Measurements from ENCODE around the gene SLCO1C1.
"Not testable (repeated sequence)": the region's sequence is repeated elsewhere in the genome, so short reads cannot be mapped to it uniquely, and the experiment has no call there.

The SLCO1C1 gene, protein sequence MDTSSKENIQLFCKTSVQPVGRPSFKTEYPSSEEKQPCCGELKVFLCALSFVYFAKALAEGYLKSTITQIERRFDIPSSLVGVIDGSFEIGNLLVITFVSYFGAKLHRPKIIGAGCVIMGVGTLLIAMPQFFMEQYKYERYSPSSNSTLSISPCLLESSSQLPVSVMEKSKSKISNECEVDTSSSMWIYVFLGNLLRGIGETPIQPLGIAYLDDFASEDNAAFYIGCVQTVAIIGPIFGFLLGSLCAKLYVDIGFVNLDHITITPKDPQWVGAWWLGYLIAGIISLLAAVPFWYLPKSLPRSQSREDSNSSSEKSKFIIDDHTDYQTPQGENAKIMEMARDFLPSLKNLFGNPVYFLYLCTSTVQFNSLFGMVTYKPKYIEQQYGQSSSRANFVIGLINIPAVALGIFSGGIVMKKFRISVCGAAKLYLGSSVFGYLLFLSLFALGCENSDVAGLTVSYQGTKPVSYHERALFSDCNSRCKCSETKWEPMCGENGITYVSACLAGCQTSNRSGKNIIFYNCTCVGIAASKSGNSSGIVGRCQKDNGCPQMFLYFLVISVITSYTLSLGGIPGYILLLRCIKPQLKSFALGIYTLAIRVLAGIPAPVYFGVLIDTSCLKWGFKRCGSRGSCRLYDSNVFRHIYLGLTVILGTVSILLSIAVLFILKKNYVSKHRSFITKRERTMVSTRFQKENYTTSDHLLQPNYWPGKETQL

DNA sequence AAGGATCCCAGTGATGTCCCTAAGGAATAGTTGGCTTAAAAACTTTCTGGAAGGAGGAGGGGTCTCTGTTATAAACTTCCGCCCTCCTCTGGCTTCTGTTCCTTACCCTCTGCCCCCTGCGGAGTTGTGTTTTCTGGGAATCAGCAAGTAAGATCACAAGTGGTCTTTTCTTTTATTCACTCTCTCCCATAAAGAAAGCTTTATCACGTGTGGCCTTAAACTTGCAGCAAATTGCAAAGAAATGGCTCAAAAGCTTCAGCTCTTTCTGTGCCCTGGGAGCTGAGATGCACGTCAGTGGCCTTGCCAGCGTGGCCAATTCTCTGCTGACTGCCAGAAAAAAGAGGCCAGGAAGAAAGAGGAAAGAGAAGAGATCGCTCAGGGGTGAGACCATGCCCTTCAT, at the start of gene SLCO1C1:
SLCO1C1 (plus strand) TSS at position 101 of the 400 bp plus-strand sequence. CDS start 4,245 bp downstream, outside the sequence.
- no peak for DNase-seq (ENCODE audit: low spot score)

DNA sequence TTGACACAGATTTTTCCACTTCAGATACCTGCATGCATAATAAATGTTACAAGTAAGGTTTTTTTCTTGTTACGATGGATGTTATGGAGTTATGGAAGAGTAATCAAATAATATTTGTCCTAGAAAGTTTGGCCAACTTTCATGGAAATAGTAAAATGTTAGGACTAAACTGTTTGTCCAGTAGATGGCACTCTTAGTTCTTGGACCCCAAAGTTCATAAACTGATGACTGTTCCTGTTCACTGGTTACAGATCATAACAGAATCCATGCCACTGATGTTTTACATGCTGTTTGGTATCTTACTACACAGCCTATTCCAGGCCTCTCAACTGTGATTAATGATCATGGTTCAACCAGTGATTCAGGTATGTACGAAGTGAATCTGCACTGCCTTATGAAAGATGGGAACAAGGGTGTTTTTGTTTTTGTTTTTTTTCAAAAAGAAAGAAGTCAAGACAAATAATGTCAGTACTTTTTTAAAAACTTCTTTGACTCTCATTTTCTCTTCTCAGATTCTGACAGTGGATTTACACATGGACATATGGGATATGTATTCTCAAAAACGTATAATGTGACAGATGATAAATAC, 48.8 kb upstream of the SLCO1C1 start:
- DNase-seq (ENCODE audit: low spot score) = peak; percentile 76

DNA sequence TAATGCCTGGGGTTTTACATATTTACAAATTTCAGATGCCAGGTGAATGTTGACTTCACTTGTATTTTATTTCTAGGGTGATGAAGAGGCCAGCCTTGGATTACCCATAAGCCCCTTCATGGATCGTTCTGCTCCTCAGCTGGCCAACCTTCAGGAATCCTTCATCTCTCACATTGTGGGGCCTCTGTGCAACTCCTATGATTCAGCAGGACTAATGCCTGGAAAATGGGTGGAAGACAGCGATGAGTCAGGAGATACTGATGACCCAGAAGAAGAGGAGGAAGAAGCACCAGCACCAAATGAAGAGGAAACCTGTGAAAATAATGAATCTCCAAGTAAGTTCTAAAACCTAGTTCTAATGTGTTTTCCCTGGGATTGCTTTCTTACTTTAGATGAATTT, 41.3 kb upstream of the SLCO1C1 start:
- no peak for DNase-seq (ENCODE audit: low spot score)

DNA sequence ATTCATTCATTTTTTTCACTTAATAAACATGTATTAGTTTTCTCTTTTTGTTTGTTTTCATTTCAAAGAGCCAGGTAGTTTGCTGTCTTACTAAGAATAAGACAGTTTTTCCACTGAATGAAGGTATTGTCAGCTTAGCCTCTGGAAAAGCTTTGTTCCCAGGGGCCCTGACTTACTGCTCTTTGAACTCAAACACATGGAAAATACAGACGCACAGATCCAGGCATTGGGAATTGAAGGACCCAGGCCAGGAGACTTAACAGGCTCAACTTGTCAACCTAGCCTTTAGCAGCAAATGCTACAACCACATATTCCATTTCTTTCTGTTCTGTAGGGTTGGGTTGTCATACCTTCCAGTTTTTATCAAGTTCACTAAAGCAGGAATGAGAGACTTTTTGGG, 38.5 kb upstream of the SLCO1C1 start:
- no peak for DNase-seq (ENCODE audit: low spot score)

DNA sequence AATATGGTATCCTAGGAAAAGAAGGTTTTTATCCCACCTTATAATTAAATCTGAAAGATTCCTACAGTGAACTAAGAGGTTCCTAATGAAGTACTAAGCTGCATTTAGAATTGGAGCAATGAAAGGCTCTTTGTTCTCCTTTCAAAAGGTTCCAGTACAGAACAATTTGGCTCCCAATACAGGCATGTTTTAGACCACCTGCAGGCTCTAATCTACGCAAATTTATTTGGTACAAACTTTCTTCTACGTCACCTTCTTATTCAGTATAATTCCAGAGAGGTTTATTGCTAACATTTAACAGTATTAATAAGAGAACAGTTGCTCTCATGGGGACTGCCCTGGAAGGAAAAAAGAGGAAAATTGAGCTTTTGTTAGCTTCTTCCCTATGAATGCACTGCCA, 37.6 kb upstream of the SLCO1C1 start:
- no peak for DNase-seq (ENCODE audit: low spot score)

DNA sequence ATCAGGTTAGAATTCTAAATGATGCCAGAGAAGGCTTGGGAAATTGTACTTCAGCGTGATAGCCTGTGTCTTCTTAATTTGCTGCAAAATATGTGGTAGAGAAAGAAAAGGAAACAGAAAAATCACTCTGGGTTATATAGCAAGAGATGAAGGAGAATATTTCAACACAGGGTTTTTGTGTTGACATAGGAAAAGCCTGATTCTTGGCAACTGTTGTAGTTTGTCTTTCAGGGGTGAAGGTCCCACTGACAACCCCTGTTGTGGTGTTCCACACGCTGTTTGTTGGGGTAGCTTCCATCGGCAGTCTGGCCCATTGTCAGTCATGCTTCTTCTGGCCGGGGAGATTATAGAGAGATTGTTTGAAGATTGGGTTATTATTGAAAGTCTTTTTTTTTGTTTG, 13.8 kb upstream of the SLCO1C1 start:
- no peak for DNase-seq (ENCODE audit: low spot score)

DNA sequence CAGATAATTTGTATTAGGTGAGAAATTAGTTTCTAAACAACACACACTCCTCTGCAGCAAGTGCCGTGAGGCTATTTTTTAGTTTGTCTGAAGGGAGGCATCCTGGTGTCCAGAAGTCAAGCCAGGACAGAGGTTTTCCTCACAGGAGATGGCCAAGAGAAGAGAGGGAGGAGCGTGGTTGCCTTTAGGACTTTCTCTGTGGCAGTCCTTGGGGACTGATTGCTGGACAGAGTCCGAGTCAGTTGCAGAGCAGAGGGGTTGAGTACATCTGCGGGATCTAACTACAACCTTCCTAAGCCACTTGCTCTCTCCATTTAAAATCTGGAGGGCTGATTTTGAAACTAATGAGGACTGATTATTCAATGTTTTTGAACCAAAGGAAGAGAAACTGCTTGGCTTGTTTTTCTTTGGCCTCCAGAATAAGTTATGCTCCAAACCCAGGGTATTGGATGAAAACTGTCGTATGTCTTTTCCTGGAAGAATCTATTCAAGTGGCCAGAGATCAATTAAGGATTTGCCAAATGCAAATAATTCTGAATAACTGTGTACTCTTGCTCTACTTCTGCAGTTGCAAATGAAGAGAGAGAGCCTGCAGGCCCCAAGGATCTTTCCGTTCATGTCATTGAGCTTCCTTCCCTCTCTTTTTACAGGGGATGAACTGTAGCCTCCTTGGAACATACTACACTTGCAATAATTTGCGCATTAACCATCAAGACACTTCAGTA, 1.2 kb downstream of the SLCO1C1 start:
- no peak for DNase-seq (ENCODE audit: low spot score)

DNA sequence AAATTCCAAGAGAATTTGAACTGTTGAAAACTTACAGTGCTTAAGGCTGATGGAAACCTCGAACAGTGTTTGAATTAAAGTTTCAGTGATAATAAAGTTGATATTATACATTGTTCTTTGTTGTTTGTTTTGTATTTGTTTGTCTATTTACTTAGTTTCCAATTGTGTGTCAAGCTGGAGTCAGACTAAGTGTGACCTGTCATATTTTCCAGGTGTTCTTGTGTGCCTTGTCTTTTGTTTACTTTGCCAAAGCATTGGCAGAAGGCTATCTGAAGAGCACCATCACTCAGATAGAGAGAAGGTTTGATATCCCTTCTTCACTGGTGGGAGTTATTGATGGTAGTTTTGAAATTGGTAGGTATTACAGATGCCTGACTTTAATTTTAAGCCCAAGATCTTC, 6.0 kb downstream of the SLCO1C1 start:
- DNase-seq (ENCODE audit: low spot score) = no peak

DNA sequence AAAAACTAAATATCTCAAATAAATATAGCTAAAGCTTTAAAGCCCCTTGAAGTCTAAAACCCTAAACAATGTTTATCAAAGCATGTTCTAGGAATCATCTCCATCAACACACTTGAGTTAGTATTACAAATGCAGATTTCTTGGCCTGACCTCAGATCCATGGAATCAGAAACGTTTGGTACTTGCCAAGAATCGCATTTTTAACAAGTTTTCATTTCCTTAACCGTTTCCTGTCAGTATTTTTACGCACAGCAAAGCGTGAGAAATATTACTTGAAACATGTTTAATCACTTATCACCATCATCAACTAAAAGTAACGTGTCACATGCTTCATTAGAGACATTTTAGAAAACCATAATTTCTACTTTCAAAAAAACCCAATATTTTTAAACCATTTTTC, 9.7 kb downstream of the SLCO1C1 start:
- no peak for DNase-seq (ENCODE audit: low spot score)

DNA sequence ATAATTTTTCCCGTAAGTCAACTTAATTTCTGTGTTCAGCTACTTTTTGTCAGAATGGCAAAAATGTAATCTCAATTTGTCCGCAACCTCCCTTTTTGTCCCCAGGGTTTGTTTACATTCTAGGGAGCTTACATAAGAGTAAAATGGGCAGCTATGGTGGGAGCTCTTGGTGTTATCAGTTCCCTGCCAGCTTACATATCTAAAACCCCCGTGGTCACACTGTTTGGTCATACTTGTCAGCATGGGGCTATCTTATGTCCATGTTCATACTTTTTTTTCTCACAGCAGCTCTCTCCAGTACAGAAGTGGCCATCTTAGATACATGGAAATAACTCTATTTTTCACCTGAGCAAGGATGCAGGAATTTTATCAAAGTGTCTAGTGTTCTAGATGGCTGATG, 16.7 kb downstream of the SLCO1C1 start:
- DNase-seq (ENCODE audit: low spot score) = no peak

DNA sequence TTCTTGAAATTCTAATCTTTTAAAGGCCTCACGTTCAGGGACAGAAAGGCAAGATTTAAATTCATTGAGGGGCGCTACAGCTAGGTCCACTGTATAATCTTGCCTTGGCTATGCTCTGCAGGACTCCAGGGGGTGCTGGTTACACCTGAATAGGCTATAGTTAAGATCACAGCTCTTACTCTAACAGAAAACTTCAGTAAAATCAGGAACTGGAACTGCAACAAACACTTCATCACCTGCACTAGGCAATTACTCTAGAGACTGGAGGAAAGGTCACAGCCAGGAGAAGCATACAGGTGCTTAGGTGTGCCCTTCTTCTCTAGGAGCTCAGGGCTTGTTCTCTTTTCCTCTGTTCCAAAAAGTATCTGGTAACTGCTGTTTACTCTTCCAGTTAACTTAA, 20.9 kb downstream of the SLCO1C1 start:
- no peak for DNase-seq (ENCODE audit: low spot score)

DNA sequence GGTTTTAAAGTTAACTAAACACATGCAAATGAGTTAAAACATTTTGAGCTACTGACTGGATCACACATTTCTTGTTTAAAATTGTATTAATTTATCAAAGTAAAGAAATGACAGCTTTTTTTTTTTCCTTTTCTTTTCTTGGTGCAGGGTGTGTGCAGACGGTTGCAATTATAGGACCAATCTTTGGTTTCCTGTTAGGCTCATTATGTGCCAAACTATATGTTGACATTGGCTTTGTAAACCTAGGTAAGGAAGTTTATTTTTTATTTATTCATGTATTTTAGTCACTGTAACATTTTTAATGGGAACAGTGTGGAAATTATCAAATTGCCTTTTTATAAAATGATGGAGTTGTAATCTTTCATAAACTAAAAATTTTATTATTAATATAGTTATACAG, 21.9 kb downstream of the SLCO1C1 start:
- no peak for DNase-seq (ENCODE audit: low spot score)

DNA sequence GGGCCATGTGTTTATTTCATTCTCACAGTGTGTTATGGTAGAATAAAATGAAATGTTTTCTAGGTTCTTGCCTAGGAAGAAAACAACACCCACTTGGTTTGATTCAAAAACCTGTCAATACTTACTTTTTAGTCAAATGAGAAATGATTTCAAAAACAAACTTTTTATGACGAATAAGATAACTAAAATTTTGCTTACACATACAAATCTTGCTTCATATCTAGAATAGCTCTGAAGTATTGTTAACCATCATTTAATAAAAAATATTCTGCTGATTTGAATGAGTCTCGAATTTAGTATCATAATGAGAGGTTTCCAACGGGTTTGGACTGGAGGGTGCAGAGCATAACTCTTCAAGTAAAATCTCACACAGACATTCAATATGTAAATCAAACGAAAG, 23.2 kb downstream of the SLCO1C1 start:
- DNase-seq (ENCODE audit: low spot score) = no peak

DNA sequence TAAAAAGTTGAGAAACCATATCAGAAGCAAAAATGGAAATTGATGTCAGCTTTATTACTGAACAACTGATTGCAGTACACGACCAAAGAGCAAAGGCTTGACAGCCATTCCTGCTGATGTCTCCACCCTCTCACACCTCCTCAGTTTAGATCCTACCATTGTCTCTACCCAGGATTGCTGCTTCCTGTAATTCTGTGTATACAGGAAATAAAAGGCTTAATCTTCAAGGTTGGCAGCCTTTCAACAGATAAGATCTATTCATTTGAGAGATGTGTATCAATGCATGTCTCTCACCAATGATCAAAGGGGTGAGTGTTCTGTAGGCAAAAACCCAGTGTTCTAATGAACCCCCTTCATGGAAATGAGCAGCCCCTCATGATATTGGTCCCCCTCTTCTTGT, 27.0 kb downstream of the SLCO1C1 start:
- no peak for DNase-seq (ENCODE audit: low spot score)

DNA sequence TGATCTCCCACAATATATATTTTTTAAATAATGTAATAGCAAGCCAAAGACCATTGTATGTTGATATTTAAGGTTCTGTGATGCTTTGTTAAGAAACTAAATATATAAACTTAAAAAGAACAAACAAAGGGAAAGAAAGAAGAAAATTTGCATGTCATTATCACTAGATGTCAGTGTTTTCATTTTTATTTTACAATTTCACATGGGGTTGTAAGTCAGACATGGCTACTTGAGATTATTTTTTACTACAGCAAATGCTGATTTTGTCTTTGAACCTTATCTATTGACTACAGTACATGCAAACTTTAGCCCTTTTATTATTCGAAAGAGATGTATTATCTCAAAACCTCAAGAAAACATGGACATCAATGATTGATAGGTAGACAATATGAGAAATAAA, 36.1 kb downstream of the SLCO1C1 start:
- peak; percentile 7 for DNase-seq (ENCODE audit: low spot score)

DNA sequence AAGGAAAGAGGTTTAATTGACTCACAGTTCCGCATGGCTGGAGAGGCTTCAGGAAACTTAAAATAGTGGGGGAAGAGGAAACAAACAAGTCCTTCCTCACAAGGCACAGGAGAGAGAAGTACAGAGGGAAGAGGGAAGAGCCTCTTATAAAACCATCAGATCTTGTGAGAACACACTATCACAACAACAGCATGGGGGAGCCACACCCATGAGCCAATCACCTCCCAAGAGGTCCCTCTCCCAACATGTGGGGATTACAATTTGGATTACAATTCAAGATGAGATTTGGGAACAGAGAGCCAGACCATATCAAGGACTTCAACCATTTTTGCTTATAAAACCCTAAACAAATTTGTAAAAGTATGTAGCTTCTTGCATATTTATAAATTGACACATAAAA, 45.8 kb downstream of the SLCO1C1 start:
- DNase-seq (ENCODE audit: low spot score) = no peak

DNA sequence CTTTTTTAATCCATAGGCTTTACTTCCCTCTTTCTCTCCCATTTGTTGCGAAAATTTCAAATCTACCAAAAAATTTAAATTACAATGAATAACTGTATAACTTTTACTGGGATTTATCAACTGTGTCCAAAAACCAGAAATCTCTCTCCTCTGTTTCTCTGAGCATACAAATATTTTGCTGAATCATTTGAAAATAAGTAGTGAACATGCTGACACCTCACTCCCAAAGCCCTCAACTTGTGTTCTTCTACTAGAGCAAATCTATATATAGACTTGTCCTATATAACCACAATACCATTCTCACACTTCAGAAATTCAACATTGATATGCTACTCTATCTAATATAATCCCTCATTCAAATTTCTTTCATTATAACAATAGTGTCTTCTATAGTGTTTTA, 53.1 kb downstream of the SLCO1C1 start:
- DNase-seq (ENCODE audit: low spot score) = no peak

DNA sequence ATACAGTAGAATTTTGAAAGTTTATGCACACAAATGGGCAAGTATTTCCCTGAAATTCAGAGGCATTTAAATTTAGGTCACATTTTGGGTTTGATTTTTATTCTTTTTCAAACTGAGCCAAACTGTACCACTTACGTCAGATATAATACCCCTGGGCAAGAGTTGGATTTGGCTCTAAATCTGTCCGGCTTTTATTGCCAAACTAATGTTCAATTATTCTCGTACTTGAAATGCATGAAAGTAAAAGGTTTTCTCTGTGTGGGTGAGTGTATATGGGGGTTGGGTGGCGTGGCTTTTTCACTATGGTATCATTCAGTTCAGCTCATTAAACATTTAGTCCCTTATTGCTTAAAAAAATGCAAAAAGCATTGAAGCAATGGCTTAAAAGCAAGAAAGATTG, 55.9 kb downstream of the SLCO1C1 start:
- DNase-seq (ENCODE audit: low spot score) = no peak

DNA sequence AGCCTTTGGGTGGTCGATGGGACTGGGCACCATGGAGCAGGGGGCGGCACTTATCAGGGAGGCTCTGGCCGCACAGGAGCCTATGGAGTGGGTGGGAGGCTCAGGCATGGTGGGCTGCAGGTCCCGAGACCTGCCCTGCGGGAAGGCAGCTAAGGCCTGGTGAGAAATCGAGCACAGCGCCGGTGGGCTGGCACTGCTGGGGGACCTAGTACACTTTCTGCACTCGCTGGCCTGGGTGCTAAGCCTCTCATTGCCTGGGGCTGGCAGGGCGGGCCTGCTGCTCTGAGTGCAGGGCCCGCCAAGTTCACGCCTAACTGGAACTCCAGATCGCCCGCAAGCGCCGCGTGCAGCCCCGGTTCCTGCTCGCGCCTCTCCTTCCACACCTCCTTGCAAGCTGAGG, 82.3 kb downstream of the SLCO1C1 start:
- DNase-seq (ENCODE audit: low spot score) = no peak

DNA sequence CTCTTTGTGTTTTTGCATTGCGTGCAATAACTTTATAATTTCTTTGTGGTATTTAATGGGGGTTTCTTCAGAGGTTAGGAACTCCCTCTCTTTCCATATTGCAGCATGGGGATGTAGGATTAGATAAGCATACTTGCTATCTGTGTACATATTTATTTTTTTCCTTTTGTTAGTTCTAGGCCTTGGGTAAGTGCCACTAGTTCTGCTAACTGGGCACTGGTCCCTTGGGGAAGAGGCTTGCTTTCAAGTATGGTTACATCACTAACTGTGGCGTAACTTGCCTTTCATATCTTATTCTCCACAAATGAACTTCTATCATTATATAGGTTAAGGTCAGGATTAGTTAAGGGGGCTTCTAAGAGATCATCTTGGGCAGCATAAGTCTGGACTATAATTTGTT, 83.8 kb downstream of the SLCO1C1 start:
- no peak for DNase-seq (ENCODE audit: low spot score)

DNA sequence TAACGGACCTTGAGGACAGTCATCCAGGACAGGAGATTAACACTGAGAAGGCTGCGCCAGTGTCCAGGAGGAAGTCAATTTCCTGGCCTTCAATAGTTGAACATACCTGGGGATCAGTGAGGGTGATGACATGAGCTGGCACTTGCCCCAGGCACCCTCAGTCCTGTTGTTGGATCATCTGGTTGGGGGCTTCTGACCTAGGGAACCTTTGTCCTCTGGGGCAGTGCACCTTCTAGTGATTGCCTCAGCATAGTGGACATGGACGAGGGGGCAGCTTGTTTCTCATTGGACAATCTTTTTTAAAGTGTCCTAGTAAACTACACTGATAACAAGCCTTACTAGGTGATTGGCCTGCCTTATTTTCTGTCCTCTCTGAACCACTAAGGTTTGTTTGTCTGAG, 84.8 kb downstream of the SLCO1C1 start:
- not testable (repeated sequence) for DNase-seq (ENCODE audit: low spot score)

DNA sequence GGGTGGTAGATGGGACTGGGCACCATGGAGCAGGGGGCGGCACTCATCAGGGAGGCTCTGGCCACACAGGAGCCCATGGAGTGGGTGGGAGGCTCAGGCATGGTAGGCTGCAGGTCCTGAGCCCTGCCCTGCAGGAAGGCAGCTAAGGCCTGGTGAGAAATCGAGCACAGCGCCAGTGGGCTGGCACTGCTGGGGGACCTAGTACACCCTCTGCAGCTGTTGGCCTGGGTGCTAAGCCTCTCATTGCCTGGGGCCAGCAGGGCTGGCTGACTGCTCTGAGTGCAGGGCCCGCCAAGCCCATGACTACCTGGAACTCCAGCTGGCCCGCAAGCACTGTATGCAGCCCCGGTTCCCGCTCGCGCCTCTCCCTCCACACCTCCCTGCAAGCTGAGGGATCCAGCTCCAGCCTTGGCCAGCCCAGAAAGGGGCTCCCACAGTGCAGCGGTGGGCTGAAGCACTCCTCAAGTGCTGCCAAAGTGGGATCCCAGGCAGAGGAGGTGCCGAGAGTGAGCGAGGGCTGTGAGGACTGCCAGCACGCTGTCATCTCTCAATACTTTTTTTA, 88.7 kb downstream of the SLCO1C1 start:
- DNase-seq (ENCODE audit: low spot score) = not testable (repeated sequence)

All from RKO (cell line).